Epithelial cell of proximal tubule (primary cell): Measurements from ENCODE around the gene PLA2R1. TPM values are rescaled to one million over a fixed set of nuclear protein-coding genes. Genes with fewer than 3 reads are reported as not detected.

Source experiments
- DNase-seq: peaks from one replicate; pipeline ENCODE4 v3.0.0-alpha.2; 2011; ENCODE audit warnings: low read depth
- H3K4me3 ChIP-seq: 2 replicates; pipeline ENCODE4 v1.5.1; 2011; ENCODE audit warnings: low read depth, mild to moderate bottlenecking, low read length
- CTCF ChIP-seq: conservative IDR thresholded peaks from 2 replicates; pipeline ENCODE4 v1.5.1; 2012; ENCODE audit warnings: low read depth, mild to moderate bottlenecking, low read length
- total RNA-seq: library from RNA; depleted of rRNA; stranded (reverse); fragments of >200 nt; gene quantifications from 2 replicates; pipeline ENCODE4 v1.2.3, GENCODE V29; 2015

PLA2R1 gene
- total RNA-seq, 1 donor from 2014 or later, result 3.6 TPM

GRCh38 chr2:160077912-160078810 is 15.7 kb upstream of the PLA2R1 start:
- TF ChIP-seq CTCF, result no peak
- H3K4me3 ChIP-seq, result no peak overlapping the region
- DNase-seq, result peak; percentile 12

DNA sequence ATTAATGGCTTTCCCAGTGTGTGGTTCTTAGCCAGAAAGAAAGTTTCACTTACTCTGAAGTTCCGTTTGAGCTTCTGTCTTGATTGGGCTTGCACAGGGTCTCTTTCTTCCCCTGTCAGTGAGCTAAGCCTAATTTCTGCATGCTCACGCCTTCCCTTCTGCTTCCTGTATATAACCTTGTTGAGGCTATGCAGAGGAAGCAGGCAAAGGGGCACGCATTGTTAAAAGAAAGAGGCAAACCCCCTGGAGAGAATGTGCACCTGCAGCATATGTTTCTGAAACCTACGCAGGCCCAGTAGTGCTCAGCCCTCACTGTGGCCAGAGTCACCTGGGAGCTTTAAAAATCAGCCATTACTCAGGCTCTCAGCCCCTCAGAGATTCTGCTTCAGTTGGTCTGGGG is 14.5 kb upstream of the PLA2R1 start:
- DNase-seq, result no peak
- H3K4me3 ChIP-seq, result no peak overlapping the region
- no peak for TF ChIP-seq CTCF

GRCh38 chr2:160076241-160076640 is 13.8 kb upstream of the PLA2R1 start:
- H3K4me3 ChIP-seq, result no peak overlapping the region
- DNase-seq, result no peak
- TF ChIP-seq CTCF, result no peak

DNA sequence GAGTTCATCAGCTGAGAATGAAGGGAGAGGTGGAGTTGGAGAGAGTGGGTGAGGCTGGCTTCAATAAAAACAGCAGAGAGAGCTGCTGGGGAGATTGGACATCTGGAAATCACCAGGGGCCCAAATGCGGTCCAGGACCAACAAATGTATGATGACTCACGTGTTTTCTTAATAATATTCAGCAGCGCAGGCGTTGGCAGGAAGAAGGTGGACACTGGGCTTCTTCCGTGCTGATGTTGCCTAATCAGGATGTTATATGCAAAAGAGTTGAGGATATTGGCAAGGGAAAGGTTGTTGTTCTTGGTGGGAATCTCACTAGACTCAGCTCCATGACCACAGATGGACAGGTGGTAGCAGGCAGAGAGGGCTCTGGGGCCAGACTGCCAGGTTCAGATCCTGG is 12.8 kb upstream of the PLA2R1 start:
- no peak for DNase-seq
- no peak overlapping the region for H3K4me3 ChIP-seq
- no peak for TF ChIP-seq CTCF

- no peak for TF ChIP-seq CTCF
- no peak overlapping the region for H3K4me3 ChIP-seq
Measured at GRCh38 chr2:160073284-160073888, 11.0 kb upstream of the PLA2R1 start.

GRCh38 chr2:160068906-160069305 is 6.5 kb upstream of the PLA2R1 start:
- no peak for TF ChIP-seq CTCF
- DNase-seq, result no peak
- no peak overlapping the region for H3K4me3 ChIP-seq

More at GRCh38 chr2:160073284-160073888, 11.0 kb upstream of the PLA2R1 start:
- DNase-seq, result no peak
